NCI-H187 (cell line): ENCODE data around the gene NHS.

Source experiments
- DNase-seq, 2 experiments: peaks; one replicate each; lab custom pipeline; 2025; lab: John Stamatoyannopoulos, UW

NHS gene

DNA sequence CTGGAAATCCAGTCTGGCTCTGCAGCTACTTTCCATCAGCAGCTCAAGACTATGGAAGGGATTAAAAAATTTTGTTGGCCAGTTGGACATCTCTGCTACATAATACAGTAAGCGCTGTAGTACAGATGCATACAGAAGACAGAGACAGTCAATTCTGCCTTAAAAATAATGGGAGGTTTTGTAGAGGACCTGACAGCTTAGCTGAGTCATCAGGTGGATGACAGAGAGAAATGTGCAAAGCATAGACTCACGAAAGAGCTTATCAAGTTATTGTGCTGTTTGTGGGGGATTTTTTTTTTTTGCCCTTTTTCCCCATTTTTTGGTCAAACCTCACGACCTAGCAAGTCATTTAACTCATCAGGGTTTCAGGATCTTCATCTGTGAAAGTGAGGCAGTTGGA lies 213.3 kb downstream of the NHS start:
- DNase-seq: no peak

DNA sequence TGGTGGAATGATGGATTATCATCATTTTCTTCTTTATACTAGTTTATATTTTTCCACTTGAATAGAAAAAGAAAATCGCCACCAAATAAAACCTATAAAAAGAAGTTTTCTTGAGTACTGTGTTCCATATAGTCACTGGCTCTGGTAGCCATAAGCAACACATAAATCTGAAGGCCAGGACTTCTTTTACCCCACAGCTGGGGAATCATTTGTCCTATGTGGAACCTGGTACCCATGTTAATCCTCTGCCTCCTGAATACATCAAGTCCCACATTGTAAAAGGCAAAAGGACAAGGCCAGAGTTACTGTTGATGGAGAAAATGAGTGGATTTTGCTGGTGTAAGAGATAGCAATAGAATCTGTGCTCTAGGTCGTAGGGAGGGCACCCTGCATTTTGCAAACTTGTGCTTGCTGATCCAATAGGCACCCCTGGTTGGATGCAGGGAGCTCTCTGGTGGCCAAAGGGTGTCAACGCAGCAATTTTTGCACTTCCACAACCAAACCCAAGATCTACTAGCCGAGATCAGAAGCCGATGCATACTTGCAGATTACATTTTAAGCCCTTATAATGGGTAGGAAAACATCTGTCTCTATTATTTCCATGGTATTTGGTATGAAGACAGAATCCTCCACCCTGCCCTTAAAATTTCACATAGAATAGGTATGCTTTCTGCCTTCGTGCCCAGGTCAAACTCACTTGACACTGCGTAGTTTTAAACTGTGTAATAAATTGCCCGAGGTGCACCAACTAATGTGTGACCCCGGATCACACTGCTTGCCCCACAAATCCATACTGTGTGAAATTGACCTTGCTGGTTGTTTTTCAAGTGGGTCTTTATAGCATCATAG lies 216.1 kb downstream of the NHS start:
- peak in 1 of 2 experiments; percentile 0 for DNase-seq

DNA sequence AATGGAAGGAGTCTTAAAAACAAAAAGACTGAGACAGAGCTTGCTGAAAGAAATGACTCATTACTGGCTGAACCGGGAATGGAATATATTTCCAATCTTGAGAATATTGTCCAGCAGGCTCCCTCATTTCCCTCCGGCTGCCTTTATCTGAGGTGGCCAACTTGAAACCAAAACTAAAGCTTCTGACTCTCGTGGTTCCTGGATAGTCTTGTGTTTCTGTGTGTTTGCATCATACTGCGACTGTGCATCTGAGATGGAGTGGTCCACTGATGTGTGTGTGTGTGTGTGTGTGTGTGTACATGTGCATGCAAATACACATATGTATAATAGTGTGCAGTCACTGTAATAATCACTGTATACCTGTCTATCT lies 216.7 kb downstream of the NHS start:
- no peak for DNase-seq

DNA sequence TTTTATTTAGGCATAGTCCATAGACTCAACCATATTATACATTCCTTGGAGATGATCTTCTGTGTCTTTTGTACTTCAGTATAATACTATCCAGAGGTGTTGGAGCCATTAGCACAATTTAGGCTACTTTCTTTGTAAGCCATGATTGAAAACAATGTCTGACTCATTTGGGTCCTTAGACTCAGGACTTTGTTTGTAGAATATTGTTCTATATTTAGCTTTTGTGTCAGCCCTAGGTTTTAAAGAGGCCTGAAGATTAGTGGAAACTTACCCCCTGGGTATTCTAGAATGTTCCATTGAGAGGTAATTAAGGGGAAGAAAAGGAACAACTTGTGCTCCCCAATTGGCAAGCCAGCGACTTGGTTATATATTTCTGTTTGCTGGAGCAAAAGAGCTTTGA lies 217.1 kb downstream of the NHS start:
- DNase-seq: no peak

DNA sequence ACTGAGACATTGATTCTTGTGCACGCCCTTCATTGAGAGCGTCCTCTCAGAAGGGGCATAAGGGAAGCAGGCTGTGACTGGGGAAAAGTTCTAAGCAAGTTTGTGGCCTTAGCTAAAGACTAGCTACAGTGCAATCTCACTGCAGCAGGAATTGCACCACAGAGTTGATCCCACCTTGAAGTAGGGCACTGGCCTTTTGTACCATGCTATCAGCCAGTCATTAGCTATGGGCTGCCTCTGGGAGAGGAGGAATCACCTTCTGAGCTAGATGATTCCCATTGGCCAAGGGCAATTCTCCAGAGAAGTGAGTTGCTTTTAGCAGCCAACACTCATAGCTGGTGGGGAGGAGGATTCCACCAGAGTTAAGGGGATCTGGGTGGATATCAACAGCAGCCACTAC lies 219.7 kb downstream of the NHS start:
- no peak for DNase-seq

DNA sequence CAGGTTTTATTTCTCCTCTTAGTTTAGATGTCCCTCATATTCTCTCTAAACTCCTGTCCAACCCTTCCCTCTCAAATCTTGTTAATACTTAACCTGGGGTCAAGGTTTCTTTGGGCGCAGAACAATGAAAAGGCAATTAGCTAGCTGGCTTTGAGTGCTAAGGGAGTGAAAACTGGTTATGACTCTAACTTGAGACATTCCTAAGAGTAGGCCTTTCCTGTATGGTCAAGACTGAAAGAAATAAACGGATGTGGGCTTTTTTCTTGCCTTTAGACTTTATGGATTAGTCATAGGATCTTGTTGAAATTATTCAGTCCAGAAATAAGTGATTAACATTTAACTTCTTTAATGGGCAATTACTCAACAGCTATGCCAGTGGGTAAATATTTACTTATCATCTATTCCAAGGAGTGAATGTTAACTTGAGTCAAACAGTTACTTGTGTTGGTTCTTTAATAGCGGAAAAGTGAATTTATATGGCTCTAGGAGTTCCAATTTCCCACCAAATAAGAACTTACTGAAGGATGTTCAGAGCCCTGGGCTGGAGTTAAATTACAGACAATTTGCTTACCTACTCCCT lies 220.5 kb downstream of the NHS start:
- DNase-seq: no peak

DNA sequence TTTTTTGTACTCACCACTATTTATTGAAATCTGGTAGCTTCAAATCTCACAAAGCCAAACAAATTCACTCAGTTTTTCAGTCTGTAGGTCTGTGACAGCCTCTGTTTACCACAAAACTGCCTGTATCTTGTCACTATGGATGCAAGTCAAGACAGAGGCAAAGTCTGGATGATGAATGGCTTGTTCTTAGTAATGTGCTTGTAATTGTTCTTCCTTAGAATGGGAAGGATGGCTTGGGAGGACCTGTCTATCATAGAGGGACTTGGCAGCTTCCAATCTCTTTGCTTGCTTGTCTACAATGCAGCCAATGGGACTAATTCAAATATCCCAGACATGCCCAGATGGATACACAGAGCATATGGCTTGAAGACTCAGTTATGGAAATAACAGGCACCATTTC lies 221.1 kb downstream of the NHS start:
- DNase-seq: no peak

DNA sequence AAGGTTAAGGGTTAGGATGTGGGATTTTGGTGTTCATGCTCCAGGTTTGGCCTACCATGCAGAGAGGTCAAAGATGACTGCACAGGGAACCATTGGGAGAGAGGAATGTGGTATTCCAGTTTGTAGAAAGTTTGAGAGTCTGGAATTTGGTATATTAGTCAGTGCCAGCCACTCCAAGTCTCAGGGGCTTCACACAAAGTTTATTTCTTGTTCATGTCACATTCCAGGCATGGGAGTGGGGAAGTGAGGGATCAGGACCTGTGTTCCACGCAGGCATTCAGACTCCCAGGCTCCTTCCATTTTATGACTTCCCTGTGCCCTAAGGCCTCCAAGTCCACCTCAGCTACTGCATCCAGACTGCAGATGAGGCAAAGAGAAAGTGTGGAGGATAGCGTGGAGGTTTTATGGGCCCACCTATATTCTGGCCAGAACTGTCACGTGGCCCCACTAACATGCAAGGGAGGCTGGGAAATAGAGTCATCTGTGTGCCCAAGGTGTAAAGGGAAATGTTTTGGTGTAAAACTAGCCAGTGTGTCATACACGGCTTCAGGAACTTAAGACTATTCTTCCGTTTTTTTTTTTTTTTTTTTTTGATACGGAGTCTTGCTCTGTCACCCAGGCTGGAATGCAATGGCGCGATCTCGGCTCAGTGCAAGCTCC lies 221.7 kb downstream of the NHS start:
- DNase-seq: no peak

DNA sequence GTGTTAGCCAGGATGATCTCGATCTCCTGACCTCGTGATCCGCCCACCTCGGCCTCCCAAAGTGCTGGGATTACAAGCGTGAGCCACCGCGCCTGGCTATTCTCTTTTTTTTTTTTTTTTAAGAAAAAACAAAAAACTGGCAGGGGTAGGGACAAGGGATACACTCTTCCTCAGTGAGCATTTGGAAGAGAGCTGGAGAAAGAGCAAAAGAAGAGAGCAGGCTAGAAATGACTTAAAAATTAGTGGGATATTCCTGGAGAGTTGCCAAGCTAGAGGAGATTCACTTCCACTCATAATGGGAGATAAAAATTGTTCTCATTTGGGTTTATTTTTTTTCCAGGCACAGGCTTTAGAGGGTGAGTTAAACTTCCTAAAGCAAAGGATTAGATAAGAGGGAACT lies 222.3 kb downstream of the NHS start:
- DNase-seq: no peak

DNA sequence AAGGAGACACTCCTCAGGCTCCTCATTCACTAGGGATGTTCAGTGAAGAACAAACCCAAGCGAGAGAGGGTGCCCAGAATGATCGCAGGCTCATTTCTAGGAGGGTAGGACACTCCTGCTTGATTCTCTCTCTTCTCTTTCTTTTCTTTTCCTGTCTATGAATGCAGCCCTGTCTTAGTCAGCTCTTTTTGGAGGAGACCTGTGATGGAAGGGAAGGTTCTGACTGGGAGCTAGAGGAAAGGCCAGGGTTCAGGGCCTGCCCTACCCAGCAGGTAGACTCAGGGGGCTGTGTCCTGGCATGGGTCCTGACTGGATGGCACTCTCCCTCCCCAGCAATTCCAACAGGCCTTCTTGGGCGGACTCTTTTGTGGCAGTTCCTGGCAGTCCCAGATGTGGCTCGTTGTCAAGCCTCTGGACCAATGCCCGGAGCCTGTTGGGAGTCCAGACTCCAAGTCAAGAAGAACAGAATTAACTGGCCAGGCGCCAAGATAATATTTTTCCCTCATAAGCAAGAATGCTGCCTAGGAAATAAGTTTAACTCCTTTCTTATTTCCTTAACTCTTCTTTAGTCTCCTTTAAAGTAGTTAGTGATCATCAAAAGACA lies 222.9 kb downstream of the NHS start:
- DNase-seq: no peak

DNA sequence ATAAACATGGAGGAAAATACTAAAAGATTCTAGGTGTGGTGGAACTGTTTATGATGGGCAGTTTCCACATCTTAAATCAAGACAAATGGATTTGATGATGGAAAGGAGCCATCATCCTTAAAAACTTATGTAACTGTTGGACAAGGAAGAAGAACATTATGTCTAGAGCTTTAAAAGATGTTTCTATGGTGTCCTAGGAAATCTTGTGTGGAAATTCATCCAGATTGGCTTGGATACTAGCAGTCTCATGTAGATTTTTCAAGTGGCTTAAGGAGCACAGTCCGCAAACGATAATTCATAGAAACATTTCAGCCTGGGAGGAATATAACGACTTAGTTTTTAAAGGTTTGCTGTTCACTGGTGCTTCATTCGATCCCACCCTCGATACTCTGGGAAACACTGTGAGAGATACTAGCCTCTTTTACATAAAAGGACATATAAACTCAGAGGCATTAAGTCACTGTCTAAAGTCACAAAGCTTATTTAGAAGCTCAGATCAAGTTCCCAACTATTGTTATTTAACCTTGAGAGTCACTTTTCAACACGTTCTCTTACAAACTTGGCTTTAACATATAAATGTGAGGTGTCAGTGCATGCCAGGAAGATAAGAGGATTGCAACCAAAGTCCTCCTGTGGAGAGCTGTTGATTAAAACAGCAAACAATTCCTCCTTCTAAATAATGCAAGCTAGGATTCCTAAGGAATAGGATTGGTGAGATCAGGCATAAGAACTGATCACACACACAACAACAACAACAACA lies 226.6 kb downstream of the NHS start:
- DNase-seq: no peak

DNA sequence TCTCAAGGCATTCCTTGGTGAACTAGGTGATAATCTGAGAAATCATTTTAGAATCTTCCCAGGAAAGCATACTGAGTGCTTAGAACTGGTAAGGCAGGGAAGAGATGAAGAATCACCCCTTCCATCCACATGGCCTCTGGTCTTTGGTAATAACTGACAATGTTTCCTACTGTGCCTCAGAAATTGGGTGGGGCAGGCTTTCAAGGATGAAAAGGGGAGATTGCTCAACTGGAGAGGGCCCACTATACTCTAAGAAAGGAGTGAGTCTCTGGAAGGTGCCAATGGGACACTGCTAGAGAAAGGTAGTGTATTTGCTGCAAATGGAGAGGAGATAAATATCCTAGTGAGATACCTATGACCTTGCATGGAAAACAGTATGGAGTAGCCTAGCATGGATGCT lies 227.2 kb downstream of the NHS start:
- DNase-seq: no peak

DNA sequence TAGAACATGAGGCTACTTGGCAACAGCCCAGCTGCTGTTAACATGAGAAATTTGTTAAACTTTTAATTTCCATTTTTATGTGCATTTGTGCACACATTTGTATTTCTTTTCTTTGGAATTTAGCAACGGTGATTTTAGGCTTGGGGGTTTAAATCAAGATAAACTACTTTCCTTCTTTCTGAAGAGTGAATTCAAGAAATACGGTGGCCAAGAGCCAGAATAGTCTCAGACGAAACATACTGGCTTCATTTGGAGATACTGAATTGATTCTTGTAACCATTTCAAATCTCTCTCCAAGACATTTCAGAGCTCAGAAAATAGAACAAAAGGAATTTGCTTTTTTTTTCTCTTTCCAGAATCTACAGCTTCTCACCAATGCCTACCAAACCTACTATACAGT lies 228.2 kb downstream of the NHS start:
- no peak for DNase-seq

DNA sequence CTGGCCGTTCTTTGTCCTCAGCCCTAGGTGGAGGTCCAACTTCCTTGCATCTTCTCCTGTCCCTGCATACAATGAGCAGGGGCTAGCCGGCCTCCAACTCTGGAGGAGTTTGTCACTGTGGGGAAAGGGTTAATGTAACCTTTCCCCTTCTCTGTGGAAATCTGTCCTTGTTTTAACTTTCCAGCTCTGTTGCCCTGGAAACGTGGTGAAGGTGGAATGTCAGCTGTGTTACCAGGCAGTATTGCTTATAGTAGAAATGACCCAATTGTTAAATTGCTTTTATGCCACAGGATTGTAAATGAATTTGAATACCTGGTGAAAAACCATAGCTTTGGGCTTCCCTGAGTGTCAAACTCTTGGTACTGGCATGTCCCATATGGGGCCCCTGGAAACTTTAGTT lies 230.7 kb downstream of the NHS start:
- DNase-seq: no peak

DNA sequence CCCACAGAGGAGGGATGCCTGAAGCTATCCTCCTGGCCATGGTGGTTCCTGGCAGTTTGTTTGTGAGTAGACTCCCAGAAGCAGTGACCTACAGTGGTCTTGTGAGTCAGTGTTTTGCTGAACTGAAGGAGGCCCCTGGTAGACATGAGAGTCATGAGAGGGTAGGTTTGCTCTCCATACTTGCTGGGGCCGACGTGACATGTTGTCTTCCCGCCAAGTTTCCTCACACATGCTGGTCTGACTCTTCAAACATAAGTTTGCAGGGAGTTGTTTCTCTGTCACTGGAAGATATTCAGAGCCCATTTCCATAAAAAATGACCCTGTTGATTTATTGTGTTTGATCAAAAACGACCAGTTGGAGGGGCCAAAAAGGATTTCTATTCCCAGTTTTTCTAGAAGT lies 231.2 kb downstream of the NHS start:
- no peak for DNase-seq

DNA sequence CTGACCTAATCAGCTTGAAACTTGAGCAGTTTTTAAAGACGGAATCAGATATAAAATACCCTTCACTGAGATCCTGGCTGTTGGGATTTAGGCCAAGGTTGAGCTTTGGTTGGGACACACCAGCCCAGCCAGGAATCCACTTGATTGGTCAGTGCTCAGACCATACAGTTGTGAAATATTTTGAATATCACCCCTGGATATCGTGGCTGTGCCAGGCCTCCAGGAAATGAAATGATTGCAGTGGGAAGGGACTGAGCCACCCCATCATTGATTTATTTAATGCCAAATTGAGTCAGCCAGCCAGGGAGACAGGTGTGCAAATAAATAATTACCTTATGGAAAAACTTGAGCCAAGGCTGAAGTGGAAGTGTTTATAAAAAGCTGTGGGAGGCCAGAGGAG lies 233.9 kb downstream of the NHS start:
- no peak for DNase-seq

DNA sequence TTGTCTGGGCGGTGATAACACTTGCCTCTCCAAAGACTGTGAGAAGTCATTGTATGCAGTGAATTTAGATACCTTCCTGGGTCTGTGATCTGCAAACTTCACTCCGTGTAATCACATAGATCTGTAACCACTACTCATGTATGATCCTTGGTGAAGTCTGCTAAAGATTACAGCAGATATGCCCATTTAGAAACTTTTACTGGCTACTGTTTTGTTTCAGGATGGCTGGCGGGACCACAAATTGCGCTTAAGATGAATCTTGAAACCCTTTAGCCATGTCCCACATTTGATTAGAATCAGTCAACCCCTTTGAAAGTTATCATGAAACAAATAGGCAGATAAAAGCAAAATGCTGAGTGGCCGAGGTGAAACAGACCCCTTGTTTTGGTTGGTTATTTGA lies 235.8 kb downstream of the NHS start:
- DNase-seq: no peak

DNA sequence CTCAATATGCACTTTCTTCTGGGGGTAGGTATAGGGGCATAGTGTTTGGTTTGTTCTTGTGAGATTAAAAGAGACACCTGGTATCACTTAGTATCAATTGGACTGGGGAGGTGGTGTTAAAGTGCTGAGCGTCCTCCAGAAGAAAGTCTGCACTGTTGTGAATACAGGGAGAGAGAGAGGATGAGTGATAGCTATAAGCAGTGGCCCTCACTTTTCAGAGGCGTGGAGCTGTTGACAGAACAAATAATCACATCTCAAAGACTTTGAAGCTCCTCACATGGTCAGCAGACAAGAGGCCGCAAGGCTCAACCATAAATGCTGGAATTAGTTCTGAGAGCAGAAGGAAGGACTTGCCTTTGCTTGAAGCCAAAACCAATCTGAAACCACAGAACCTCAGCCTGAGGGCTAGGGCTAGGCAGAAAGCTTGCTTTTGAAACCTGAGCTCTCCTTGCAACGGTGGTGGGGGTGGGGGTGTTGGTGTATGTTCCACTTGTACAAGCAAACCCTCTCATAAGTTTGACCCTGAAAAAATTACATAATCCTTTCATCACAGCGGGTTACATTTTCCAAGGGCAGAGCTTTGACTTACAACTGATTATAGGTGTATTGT lies 239.1 kb downstream of the NHS start:
- DNase-seq: peak in 1 of 2 experiments; percentile 48

DNA sequence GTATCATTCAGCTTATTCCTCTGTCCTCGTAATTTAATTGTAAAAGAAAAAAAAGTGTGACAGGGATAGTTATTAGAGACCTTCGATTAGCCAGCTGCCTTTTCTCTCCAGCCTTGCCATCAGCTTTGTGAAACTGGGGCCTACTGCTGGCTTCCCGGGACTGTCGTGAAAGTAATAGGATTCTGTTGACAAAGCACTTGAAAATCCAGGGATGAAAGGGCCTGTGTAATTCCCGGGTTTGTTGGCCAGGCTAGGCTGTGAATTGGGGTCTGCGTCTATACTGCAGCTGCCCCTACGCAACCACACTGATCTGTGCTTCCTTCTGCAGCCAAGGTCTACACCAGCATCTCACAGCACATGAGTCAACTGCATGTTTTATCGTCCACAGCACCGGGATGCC lies 241.9 kb downstream of the NHS start:
- peak in 1 of 2 experiments; percentile 8 for DNase-seq

DNA sequence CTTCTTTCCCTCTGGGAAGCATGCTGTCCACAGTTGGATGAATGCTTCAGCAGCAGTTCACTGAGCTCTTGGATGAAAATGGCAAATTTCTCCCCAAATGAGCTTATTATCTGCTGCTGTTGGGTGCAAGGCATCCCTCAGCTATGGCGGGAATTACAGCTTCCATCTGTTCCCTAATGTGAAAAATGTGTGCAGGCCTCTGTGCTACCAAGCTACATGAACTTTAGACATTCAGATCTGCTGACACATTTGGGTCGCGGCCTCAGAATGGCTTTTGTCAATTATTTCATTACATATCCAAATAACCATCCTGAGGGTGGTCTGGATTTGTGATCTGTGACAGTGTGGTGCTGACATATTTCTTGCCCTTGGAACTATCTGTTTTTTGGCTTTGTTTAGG lies 242.8 kb downstream of the NHS start:
- no peak for DNase-seq

DNA sequence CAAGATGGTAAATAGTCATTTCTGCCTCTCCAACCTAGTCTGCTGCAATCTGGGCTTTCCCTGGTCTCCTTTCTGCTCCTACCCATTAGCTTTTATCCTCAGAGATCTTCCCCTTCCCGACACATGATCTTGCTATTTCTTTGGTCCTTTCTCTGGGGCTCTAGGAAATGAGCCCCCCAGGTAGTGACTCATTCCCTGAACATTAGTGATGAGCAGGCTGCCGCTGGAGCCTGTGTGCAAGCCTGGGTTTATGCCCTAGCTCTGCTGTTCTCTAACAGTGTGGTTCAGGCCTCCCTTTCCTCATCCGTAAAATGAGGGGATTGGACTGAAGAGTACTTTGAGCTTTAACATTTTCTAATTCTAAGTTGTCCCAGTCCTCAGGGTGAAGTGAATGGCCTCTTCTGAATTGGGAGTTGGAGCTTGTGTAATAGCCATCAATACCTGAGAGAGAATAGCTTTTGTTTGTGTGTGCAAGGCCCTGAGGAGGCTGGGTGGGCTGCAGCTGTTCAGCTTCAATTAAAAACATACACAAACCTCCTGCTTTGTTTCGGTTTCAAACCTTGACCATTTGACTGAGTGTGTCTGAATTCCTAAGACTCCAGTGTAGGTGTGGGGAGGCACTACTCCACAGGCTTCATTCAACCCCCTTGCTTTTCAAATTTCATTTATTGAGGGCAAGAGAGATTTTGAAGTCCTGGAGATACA lies 246.7 kb downstream of the NHS start:
- DNase-seq: no peak
